ENCODE results near the gene TOR2A.
A peak's percentile ranks its signal among the peaks of the same experiment; 100 is the strongest.
"Not testable (repeated sequence)": the region's sequence is repeated elsewhere in the genome, so short reads cannot be mapped to it uniquely, and the experiment has no call there.

TOR2A gene

GRCh38 chr9:127734747-127735529 is at the start of gene TOR2A:
Gene TOR2A, minus strand, starts transcription at chr9:127735294. Its CDS starts 24 bp downstream, at chr9:127735270.
- Histone ChIP-seq H3K27ac (ENCODE audit: low read depth, low read length) (peak within 1 kb of the TSS; percentile 92), H3K4me1 (ENCODE audit: control insufficient read depth, insufficient read depth, low read length) (peaks cover 10% of the 10 kb centered on the region), H3K36me3 (ENCODE audit: control insufficient read depth, insufficient read depth, low read length) (no peaks in the 10 kb centered on the region), H3K4me3 (ENCODE audit: low read length) (peak within 1 kb of the TSS; percentile 71), H3K9ac (ENCODE audit: low read length) (peak within 1 kb of the TSS; percentile 32), H3K27me3 (ENCODE audit: control insufficient read depth, insufficient read depth, low read length) (peaks cover 4% of the 10 kb centered on the region)

GRCh38 chr9:127783111-127784008 is 48.3 kb upstream of the TOR2A start:
- no peaks in the 10 kb centered on the region for H3K27me3 ChIP-seq (ENCODE audit: control insufficient read depth, insufficient read depth, low read length)
- H3K4me3 ChIP-seq (ENCODE audit: low read length), result peak overlapping the region; percentile 1
- H3K36me3 ChIP-seq (ENCODE audit: control insufficient read depth, insufficient read depth, low read length), result peaks cover 14% of the 10 kb centered on the region
- H3K9ac ChIP-seq (ENCODE audit: low read length), result no peak overlapping the region
- peaks cover 7% of the 10 kb centered on the region for H3K4me1 ChIP-seq (ENCODE audit: control insufficient read depth, insufficient read depth, low read length)
- no peak overlapping the region for H3K27ac ChIP-seq (ENCODE audit: low read depth, low read length)

GRCh38 chr9:127781806-127782205 is 46.7 kb upstream of the TOR2A start:
- Histone ChIP-seq H3K27ac (ENCODE audit: low read depth, low read length) (no peak overlapping the region), H3K4me1 (ENCODE audit: control insufficient read depth, insufficient read depth, low read length) (peaks cover 2% of the 10 kb centered on the region)

GRCh38 chr9:127780909-127781308 is 45.8 kb upstream of the TOR2A start:
- not testable (repeated sequence) for H3K36me3 ChIP-seq (ENCODE audit: control insufficient read depth, insufficient read depth, low read length); H3K27ac ChIP-seq (ENCODE audit: low read depth, low read length); H3K4me1 ChIP-seq (ENCODE audit: control insufficient read depth, insufficient read depth, low read length); H3K9ac ChIP-seq (ENCODE audit: low read length); H3K4me3 ChIP-seq (ENCODE audit: low read length); H3K27me3 ChIP-seq (ENCODE audit: control insufficient read depth, insufficient read depth, low read length)

More at GRCh38 chr9:127781806-127782205, 46.7 kb upstream of the TOR2A start:
- H3K9ac ChIP-seq (ENCODE audit: low read length), result no peak overlapping the region
- no peak overlapping the region for H3K4me3 ChIP-seq (ENCODE audit: low read length)
- no peaks in the 10 kb centered on the region for H3K36me3 ChIP-seq (ENCODE audit: control insufficient read depth, insufficient read depth, low read length)
- H3K27me3 ChIP-seq (ENCODE audit: control insufficient read depth, insufficient read depth, low read length), result no peaks in the 10 kb centered on the region

GRCh38 chr9:127780126-127780885 is 45.2 kb upstream of the TOR2A start:
- no peak overlapping the region for H3K9ac ChIP-seq (ENCODE audit: low read length)
- no peak overlapping the region for H3K27ac ChIP-seq (ENCODE audit: low read depth, low read length)
- no peak overlapping the region for H3K4me3 ChIP-seq (ENCODE audit: low read length)

GRCh38 chr9:127779136-127779981 is 44.3 kb upstream of the TOR2A start:
- Histone ChIP-seq H3K4me1 (ENCODE audit: control insufficient read depth, insufficient read depth, low read length) (no peaks in the 10 kb centered on the region), H3K4me3 (ENCODE audit: low read length) (peak overlapping the region; percentile 8), H3K36me3 (ENCODE audit: control insufficient read depth, insufficient read depth, low read length) (no peaks in the 10 kb centered on the region), H3K27me3 (ENCODE audit: control insufficient read depth, insufficient read depth, low read length) (no peaks in the 10 kb centered on the region), H3K27ac (ENCODE audit: low read depth, low read length) (no peak overlapping the region), H3K9ac (ENCODE audit: low read length) (no peak overlapping the region)

More at GRCh38 chr9:127780126-127780885, 45.2 kb upstream of the TOR2A start:
- no peaks in the 10 kb centered on the region for H3K27me3 ChIP-seq (ENCODE audit: control insufficient read depth, insufficient read depth, low read length)
- H3K4me1 ChIP-seq (ENCODE audit: control insufficient read depth, insufficient read depth, low read length), result no peaks in the 10 kb centered on the region
- H3K36me3 ChIP-seq (ENCODE audit: control insufficient read depth, insufficient read depth, low read length), result no peaks in the 10 kb centered on the region

- Histone ChIP-seq H3K9ac (ENCODE audit: low read length) (no peak within 1 kb of the TSS), H3K36me3 (ENCODE audit: control insufficient read depth, insufficient read depth, low read length) (no peaks in the 10 kb centered on the region), H3K4me1 (ENCODE audit: control insufficient read depth, insufficient read depth, low read length) (no peaks in the 10 kb centered on the region), H3K4me3 (ENCODE audit: low read length) (peak within 1 kb of the TSS; percentile 52), H3K27ac (ENCODE audit: low read depth, low read length) (no peak within 1 kb of the TSS), H3K27me3 (ENCODE audit: control insufficient read depth, insufficient read depth, low read length) (no peaks in the 10 kb centered on the region)
Measured at GRCh38 chr9:127778280-127779135, 43.4 kb upstream of the TOR2A start, which contains the start of gene SH2D3C. Gene SH2D3C, minus strand, starts transcription at chr9:127778666. Its CDS starts 39 bp downstream, at chr9:127778627.

GRCh38 chr9:127777368-127777980 is 42.4 kb upstream of the TOR2A start:
- Histone ChIP-seq H3K4me3 (ENCODE audit: low read length) (peak overlapping the region; percentile 52), H3K27ac (ENCODE audit: low read depth, low read length) (no peak overlapping the region), H3K36me3 (ENCODE audit: control insufficient read depth, insufficient read depth, low read length) (no peaks in the 10 kb centered on the region), H3K9ac (ENCODE audit: low read length) (no peak overlapping the region), H3K27me3 (ENCODE audit: control insufficient read depth, insufficient read depth, low read length) (no peaks in the 10 kb centered on the region), H3K4me1 (ENCODE audit: control insufficient read depth, insufficient read depth, low read length) (no peaks in the 10 kb centered on the region)

GRCh38 chr9:127776924-127777289 is 41.8 kb upstream of the TOR2A start:
- Histone ChIP-seq H3K27ac (ENCODE audit: low read depth, low read length) (no peak overlapping the region), H3K4me3 (ENCODE audit: low read length) (peak overlapping the region; percentile 44), H3K9ac (ENCODE audit: low read length) (no peak overlapping the region), H3K4me1 (ENCODE audit: control insufficient read depth, insufficient read depth, low read length) (no peaks in the 10 kb centered on the region), H3K27me3 (ENCODE audit: control insufficient read depth, insufficient read depth, low read length) (no peaks in the 10 kb centered on the region), H3K36me3 (ENCODE audit: control insufficient read depth, insufficient read depth, low read length) (no peaks in the 10 kb centered on the region)

- H3K9ac ChIP-seq (ENCODE audit: low read length), result no peak overlapping the region
- no peaks in the 10 kb centered on the region for H3K27me3 ChIP-seq (ENCODE audit: control insufficient read depth, insufficient read depth, low read length)
- no peaks in the 10 kb centered on the region for H3K4me1 ChIP-seq (ENCODE audit: control insufficient read depth, insufficient read depth, low read length)
- H3K36me3 ChIP-seq (ENCODE audit: control insufficient read depth, insufficient read depth, low read length), result no peaks in the 10 kb centered on the region
- H3K27ac ChIP-seq (ENCODE audit: low read depth, low read length), result no peak overlapping the region
- H3K4me3 ChIP-seq (ENCODE audit: low read length), result peak overlapping the region; percentile 44
Measured at GRCh38 chr9:127776195-127776923, 41.3 kb upstream of the TOR2A start.

Measured in rectal smooth muscle tissue (tissue), 1 donor.